HFFc6 (cell line): ENCODE data around the gene POTEJ. TPM values are rescaled to one million over a fixed set of nuclear protein-coding genes. Genes with fewer than 3 reads are reported as not detected.
"Not testable (repeated sequence)": the region's sequence is repeated elsewhere in the genome, so short reads cannot be mapped to it uniquely, and the experiment has no call there.

Source experiments
- DNase-seq: peaks from one replicate; pipeline ENCODE4 v3.0.0-alpha.2; 2018
- H3K27ac Mint-ChIP-seq: 2 replicates; pipeline ENCODE4 v1.8.0; 2020; ENCODE audit warnings: mild to moderate bottlenecking, mixed read lengths
- H3K27me3 Mint-ChIP-seq: 2 replicates; pipeline ENCODE4 v1.8.0; 2021; ENCODE audit warnings: mild to moderate bottlenecking, moderate library complexity, mixed read lengths; ENCODE audit not compliant: insufficient read depth
- H3K36me3 Mint-ChIP-seq: 2 replicates; pipeline ENCODE4 v1.8.0; 2021; ENCODE audit warnings: low read depth, mixed read lengths
- H3K4me1 Mint-ChIP-seq: 2 replicates; pipeline ENCODE4 v1.8.0; 2020; ENCODE audit warnings: low read depth, mixed read lengths
- H3K4me3 Mint-ChIP-seq: 2 replicates; pipeline ENCODE4 v1.8.0; 2020; ENCODE audit warnings: mild to moderate bottlenecking, moderate library complexity, mixed read lengths
- H3K9me3 Mint-ChIP-seq: 2 replicates; pipeline ENCODE4 v1.8.0; 2020; ENCODE audit warnings: mild to moderate bottlenecking, mixed read lengths
- total RNA-seq, 6 experiments: library from RNA; stranded (reverse); fragmentation: NEBNext Ultra II Directional; extraction: Animal tissue kit (Norgen Biotek cat#: 25700); gene quantifications; 2 replicates in 1 of 6; 3 replicates in 5 of 6; pipeline ENCODE4 v1.2.3, GENCODE V29; 2021

The POTEJ gene
- total RNA-seq, 6 experiments from 2014 or later = not detected

DNA sequence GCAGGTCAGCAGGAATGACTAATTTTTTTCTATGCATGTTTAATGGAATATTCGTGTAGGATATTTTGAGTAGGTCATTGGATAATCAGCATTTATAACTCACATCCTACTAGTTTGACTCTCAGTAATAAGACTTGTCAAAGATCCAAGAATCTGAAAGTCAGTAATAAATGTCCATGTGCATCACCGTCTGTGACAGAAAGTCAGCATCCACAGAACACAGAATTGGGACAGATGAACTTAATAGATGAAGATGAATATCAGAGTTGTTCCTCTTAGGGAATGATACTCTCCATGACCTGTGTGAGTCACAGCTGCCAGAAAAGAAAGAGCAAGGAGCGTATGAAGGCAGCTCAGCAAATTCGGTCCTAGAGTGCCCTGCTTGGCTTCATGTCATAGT lies 30.4 kb downstream of the POTEJ start:
- H3K4me3 Mint-ChIP-seq, DNase-seq, H3K4me1 Mint-ChIP-seq, H3K36me3 Mint-ChIP-seq, H3K9me3 Mint-ChIP-seq, H3K27ac Mint-ChIP-seq, H3K27me3 Mint-ChIP-seq: not testable (repeated sequence)

DNA sequence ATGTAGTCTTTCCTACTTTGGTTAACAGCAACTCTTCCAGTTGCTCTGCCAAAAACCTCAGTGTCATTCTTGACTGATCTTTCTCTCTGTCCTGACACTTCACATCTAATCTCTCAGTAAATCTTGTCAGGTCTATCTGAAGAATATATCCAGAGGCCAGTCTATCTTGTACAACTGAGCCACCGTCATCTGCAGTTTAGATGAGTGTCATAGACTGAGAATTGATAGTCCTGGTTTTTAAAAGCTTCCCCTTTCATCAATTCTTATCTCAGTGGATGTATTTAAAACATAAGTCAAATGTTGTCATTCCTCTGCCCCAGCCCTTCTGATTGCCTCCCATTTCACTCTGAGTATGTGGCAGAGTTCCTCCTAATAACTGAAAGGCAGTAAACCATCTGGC lies 38.0 kb downstream of the POTEJ start:
- H3K4me3 Mint-ChIP-seq, H3K9me3 Mint-ChIP-seq, H3K27me3 Mint-ChIP-seq, H3K4me1 Mint-ChIP-seq, DNase-seq, H3K27ac Mint-ChIP-seq, H3K36me3 Mint-ChIP-seq: not testable (repeated sequence)

DNA sequence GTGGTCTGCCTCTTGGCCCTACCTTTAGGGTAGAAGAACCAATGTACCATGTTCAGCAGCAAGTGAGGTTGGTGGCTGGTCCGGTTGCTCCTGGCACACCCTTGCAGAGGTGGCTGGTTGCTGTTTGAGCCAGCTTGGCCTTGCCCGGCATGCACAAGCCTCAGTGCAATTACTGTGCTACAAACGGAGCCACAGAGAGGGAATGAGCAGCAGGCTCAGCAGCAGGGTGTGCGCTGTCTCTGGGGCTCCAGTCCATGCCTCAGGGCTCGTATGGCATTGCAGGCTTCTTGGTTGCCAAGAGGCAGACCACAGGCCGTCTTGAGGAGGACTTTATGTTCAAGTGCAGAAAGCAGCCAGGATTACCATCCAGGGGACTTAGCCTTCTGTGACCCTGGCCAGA lies 53.3 kb downstream of the POTEJ start:
- H3K9me3 Mint-ChIP-seq, H3K27ac Mint-ChIP-seq, DNase-seq, H3K4me3 Mint-ChIP-seq, H3K4me1 Mint-ChIP-seq, H3K27me3 Mint-ChIP-seq, H3K36me3 Mint-ChIP-seq: not testable (repeated sequence)

DNA sequence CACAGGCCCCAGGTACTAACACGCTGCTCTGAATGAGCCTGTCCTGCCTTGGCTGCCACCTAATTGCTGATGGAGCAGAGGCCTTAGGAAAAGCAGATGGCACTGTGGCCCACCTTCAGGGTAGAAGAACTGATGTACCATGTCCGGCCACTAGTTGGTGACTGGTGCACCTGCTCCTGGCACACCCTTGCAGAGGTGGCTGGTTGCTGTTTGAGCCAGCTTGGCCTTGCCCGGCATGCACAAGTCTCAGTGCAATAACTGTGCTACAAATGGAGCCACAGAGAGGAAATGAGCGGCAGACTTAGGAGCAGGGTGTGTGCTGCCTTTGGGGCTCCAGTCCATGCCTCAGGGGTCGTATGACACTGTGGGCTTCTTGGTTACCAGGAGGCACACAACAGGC lies 54.4 kb downstream of the POTEJ start:
- not testable (repeated sequence) for H3K4me1 Mint-ChIP-seq, H3K4me3 Mint-ChIP-seq, H3K36me3 Mint-ChIP-seq, DNase-seq, H3K9me3 Mint-ChIP-seq, H3K27ac Mint-ChIP-seq, H3K27me3 Mint-ChIP-seq

DNA sequence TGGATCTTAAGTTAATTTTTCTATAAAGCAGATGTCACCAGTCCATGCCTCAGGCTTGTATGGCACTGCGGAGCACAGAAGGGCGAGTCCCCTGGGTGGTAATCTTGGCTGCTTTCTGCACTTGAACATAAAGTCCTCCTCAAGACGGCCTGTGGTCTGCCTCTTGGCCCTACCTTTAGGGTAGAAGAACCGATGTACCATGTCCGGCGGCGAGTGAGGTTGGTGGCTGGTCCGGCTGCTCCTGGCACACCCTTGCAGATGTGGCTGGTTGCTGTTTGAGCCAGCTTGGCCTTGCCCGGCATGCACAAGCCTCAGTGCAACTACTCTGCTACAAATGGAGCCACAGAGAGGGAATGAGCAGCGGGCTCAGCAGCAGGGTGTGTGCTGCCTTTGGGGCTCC lies 56.3 kb downstream of the POTEJ start:
- not testable (repeated sequence) for H3K36me3 Mint-ChIP-seq, DNase-seq, H3K4me1 Mint-ChIP-seq, H3K27me3 Mint-ChIP-seq, H3K4me3 Mint-ChIP-seq, H3K9me3 Mint-ChIP-seq, H3K27ac Mint-ChIP-seq

DNA sequence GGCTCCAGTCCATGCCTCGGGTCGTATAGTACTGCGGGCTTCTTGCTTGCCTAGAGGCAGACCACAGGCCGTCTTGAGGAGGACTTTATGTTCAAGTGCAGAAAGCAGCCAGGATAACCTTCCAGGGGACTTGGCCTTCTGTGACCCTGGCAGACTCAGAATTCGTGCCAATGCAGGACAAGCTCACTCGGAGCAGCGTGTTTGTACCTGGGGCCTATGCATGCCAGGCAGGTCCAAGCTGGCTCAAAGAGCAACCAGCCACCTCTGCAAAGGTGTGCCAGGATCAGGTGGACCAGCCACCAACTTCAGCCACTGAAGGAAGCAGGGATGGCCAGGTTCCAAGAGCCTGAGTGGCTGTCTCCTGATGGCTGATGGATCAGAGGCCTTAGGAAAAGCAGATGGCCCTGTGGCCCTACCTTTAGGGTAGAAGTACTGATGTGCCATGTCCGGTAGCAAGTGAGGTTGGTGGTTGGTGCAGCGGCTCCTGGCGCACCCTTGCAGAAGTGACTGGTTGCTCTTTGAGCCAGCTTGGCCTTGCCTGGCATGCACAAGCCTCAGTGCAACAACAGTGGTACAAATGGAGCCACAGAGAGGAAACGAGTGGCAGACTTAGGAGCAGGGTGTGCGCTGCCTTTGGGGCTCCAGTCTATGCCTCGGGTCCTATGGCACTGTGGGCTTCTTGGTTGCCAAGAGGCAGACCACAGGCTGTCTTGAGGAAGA lies 58.9 kb downstream of the POTEJ start:
- not testable (repeated sequence) for H3K4me1 Mint-ChIP-seq, H3K36me3 Mint-ChIP-seq, DNase-seq, H3K9me3 Mint-ChIP-seq, H3K4me3 Mint-ChIP-seq, H3K27me3 Mint-ChIP-seq, H3K27ac Mint-ChIP-seq

DNA sequence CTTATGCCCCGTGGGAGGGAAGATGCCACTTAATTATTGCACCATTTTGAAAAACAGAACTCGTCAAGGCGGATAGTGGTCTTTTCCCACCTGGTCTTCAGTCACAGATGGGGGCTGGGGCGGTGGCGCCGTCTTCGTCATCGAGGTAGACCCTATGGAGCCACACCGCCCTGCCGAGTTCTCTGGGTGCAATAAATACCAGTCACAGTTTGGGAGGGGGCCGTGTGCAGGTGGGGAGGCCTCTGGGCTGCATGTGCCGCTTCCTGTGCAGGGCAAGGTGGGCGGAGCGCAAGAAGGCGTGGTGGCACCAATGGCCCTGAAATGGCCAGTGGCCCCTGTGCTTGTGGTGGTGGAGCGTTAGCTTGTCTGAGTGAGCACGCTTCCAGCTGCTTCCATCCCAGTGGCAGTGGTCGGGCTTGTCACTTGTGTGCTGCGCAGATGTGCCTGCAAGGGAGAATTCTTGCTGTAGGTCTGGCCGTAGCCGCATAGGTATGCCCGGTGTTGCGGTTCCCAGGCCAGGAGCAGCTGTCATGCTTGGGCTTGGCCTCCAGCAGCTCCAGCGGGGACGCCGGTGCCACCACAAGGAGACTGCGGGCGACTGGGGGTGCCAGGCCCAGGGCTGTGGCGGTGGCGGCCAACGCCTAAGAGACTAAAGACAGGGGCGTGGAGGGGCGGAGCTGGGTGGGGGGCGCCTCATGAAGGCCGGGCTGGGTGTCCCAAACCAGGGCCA lies 81.0 kb downstream of the POTEJ start:
- H3K27ac Mint-ChIP-seq, H3K9me3 Mint-ChIP-seq, H3K4me1 Mint-ChIP-seq, DNase-seq, H3K36me3 Mint-ChIP-seq, H3K4me3 Mint-ChIP-seq, H3K27me3 Mint-ChIP-seq: not testable (repeated sequence)

DNA sequence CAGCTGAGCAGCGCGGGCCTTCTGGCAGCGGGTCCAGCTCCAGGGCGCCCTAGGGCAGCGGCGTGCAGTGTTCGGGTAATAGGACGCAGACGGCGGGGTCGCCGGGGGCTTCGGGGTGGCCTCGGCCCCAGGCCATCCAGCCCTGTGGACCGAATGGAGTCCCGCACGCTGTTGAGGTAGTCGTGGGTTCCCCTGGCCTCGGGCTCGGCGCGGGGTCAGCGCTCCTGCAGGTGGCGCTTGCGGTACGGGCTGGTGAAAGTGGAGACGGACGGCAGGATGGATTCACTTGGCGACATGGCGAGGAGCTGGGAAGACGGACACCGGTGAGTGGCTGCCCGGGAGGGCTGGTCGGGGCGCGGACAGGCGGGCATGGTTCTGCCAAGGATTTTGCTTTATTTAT lies 82.2 kb downstream of the POTEJ start:
- H3K9me3 Mint-ChIP-seq, H3K27me3 Mint-ChIP-seq, H3K4me3 Mint-ChIP-seq, H3K4me1 Mint-ChIP-seq, H3K36me3 Mint-ChIP-seq, H3K27ac Mint-ChIP-seq, DNase-seq: not testable (repeated sequence)

DNA sequence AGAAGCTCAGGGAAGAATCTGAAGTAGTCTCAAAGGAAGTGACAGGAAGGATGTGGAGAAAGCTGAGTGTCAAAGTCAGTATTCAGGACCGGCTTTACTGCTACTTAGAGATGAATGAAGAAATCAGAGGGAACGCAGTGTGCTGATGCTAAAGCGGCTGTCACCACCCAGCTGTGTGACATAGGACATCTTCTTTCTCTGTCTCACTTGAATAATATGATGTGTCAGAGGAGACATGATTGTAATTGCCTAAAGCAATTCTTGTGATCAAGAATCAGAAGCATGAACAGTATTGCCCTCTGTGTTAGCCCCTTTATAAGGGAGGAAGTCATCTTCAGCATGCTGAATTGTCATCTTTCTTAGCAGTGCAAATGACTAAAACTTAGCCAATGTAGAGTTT lies 92.0 kb downstream of the POTEJ start:
- H3K27me3 Mint-ChIP-seq, H3K9me3 Mint-ChIP-seq: not testable (repeated sequence)

More for the DNA sequence above, 92.0 kb downstream of the POTEJ start:
- H3K36me3 Mint-ChIP-seq, H3K4me1 Mint-ChIP-seq, H3K4me3 Mint-ChIP-seq, H3K27ac Mint-ChIP-seq, DNase-seq: not testable (repeated sequence)

Other genes with a start within 250 kb of the POTEJ start
- not detected for gene POTEI, start 102.1 kb upstream of the POTEJ start, total RNA-seq
- not detected for gene CFC1B, start 90.2 kb upstream of the POTEJ start, total RNA-seq
- gene CFC1, start 11.9 kb upstream of the POTEJ start, total RNA-seq = not detected
- gene GPR148, start 117.6 kb downstream of the POTEJ start, total RNA-seq = not detected
- gene AMER3, start 144.1 kb downstream of the POTEJ start, total RNA-seq = not detected
- 1 to 10 TPM in 5 of 6 experiments, under 1 TPM in 1; 0.94 to 2.2 (median 1.4) TPM for gene ARHGEF4, start 225.5 kb downstream of the POTEJ start, total RNA-seq